Measurements from ENCODE around the gene AFG1L.

DNA sequence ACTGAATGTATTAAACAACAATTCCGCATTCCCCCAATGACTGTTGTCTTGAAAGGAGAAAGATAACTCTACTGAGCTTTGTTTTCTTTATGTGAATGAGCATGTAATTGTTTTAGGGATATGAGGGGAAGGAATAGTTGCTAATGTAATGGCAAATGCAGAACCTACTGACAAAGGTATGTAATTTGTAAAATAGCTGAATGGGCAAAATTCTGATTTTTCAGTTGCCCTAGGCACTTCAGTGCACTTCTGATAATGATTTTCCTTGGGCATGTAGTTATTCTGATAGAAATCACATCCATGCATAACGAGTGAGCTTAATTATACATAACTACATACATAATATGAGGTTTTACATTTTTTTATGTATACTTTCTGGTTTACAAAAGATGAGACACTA is 212.5 kb downstream of the AFG1L start:
- TF ChIP-seq, protein P1, sequence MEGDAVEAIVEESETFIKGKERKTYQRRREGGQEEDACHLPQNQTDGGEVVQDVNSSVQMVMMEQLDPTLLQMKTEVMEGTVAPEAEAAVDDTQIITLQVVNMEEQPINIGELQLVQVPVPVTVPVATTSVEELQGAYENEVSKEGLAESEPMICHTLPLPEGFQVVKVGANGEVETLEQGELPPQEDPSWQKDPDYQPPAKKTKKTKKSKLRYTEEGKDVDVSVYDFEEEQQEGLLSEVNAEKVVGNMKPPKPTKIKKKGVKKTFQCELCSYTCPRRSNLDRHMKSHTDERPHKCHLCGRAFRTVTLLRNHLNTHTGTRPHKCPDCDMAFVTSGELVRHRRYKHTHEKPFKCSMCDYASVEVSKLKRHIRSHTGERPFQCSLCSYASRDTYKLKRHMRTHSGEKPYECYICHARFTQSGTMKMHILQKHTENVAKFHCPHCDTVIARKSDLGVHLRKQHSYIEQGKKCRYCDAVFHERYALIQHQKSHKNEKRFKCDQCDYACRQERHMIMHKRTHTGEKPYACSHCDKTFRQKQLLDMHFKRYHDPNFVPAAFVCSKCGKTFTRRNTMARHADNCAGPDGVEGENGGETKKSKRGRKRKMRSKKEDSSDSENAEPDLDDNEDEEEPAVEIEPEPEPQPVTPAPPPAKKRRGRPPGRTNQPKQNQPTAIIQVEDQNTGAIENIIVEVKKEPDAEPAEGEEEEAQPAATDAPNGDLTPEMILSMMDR (IDR thresholded peaks at IDR 0.05; ENCODE audit: borderline replicate concordance, extremely low read depth, low read length, poor library complexity, severe bottlenecking), result no peak
- no peak for TF ChIP-seq EZH2 (IDR thresholded peaks at IDR 0.05; ENCODE audit: borderline replicate concordance, low read depth, low read length, severe bottlenecking)
